Fibroblast of lung (primary cell): Measurements from ENCODE around the gene GLDN. TPM values are rescaled to one million over a fixed set of nuclear protein-coding genes. Genes with fewer than 3 reads are reported as not detected.

ENCODE experiments used
- DNase-seq, 2 donors: peaks; one replicate each; pipeline versions ENCODE4 v3.0.0 to v3.0.0-alpha.2; 2010; ENCODE audit warnings: low read depth in 2 of 2
- H2AFZ ChIP-seq: 2 replicates; pipeline ENCODE4 v1.5.1; 2012; ENCODE audit warnings: low read length, control low read depth, inconsistent platforms
- H3K27ac ChIP-seq: 2 replicates; pipeline ENCODE4 v1.5.1; 2011; ENCODE audit warnings: low read length, control low read depth; ENCODE audit not compliant: insufficient read depth
- H3K27me3 ChIP-seq: 2 replicates; pipeline ENCODE4 v1.5.1; 2011; ENCODE audit warnings: mild to moderate bottlenecking, low read length; ENCODE audit not compliant: control insufficient read depth, insufficient read depth
- H3K36me3 ChIP-seq: 2 replicates; pipeline ENCODE4 v1.5.1; 2011; ENCODE audit warnings: low read length; ENCODE audit not compliant: control insufficient read depth, insufficient read depth
- H3K4me1 ChIP-seq: 2 replicates; pipeline ENCODE4 v1.5.1; 2011; ENCODE audit warnings: low read length; ENCODE audit not compliant: control insufficient read depth, insufficient read depth; ENCODE audit errors: extremely low read depth
- H3K4me2 ChIP-seq: 2 replicates; pipeline ENCODE4 v1.5.1; 2011; ENCODE audit warnings: low read length, control low read depth; ENCODE audit not compliant: insufficient read depth; ENCODE audit errors: extremely low read depth
- H3K4me3 ChIP-seq, 4 experiments: fragments of 200-600 bp in 1 of 4; sonication (generic) in 1 of 4; replicated peaks in 1 of 4; 2 replicates each; pipeline ENCODE4 v1.5.1; 2011 to 2016; ENCODE audit warnings: low read length in 4 of 4, low read depth in 3 of 4, mild to moderate bottlenecking in 3 of 4, control low read depth in 2 of 4, inconsistent platforms in 1 of 4, mixed read lengths in 1 of 4; ENCODE audit not compliant: insufficient read depth in 1 of 4; ENCODE audit errors: control extremely low read depth in 1 of 4
- H3K79me2 ChIP-seq: 2 replicates; pipeline ENCODE4 v1.5.1; 2012; ENCODE audit warnings: mild to moderate bottlenecking, low read length, inconsistent platforms; ENCODE audit not compliant: control insufficient read depth, insufficient read depth
- H3K9ac ChIP-seq: 2 replicates; pipeline ENCODE4 v1.5.1; 2011; ENCODE audit warnings: mild to moderate bottlenecking, low read length, control low read depth; ENCODE audit not compliant: insufficient read depth
- H3K9me3 ChIP-seq: 2 replicates; pipeline ENCODE4 v1.5.1; 2012; ENCODE audit warnings: low read depth, low read length; ENCODE audit not compliant: control insufficient read depth, insufficient read depth
- H4K20me1 ChIP-seq: 2 replicates; pipeline ENCODE4 v1.5.1; 2011; ENCODE audit warnings: low read length; ENCODE audit not compliant: control insufficient read depth, insufficient read depth; ENCODE audit errors: extremely low read depth
- EZH2 ChIP-seq: IDR thresholded peaks from 2 replicates; pipeline ENCODE4 v1.5.1; 2012; ENCODE audit warnings: low read length, control low read depth, mild to moderate bottlenecking; ENCODE audit errors: missing control alignments
- polyA plus RNA-seq, 2 donors: library from polyadenylated mRNA; depleted of rRNA in 1 of 2; stranded (reverse) in 1 of 2; unstranded in 1 of 2; fragments of >200 nt; gene quantifications; 2 replicates each; pipeline ENCODE4 v1.2.1, GENCODE V29; 2011 to 2012; ENCODE audit warnings: missing spikeins in 1 of 2
- total RNA-seq: library from RNA; depleted of rRNA; stranded (reverse); fragments of >200 nt; gene quantifications from 2 replicates; pipeline ENCODE4 v1.2.1, GENCODE V29; 2014
- TF ChIP-seq, protein P1 (sequence below), 2 donors: IDR thresholded peaks in 1 of 2; conservative IDR thresholded peaks in 1 of 2; 1 replicate in 1 of 2; 2 replicates in 1 of 2; pipeline ENCODE4 v1.5.1; 2011 to 2012; ENCODE audit warnings: low read length in 2 of 2, control low read depth in 1 of 2, inconsistent platforms in 1 of 2, low read depth in 1 of 2, mild to moderate bottlenecking in 1 of 2

The GLDN gene
- total and polyA plus RNA-seq, 2 donors (not counting 1 experiment from before 2014, with no cell fraction given) = 1.8 to 50.7 TPM

- Histone ChIP-seq H3K27ac (no peak overlapping the region), H3K4me1 (no peaks in the 10 kb centered on the region), H3K4me3 (no peak overlapping the region), H3K9ac (no peak overlapping the region), H3K4me2 (no peak overlapping the region), H3K79me2 (no peaks in the 10 kb centered on the region), H3K9me3 (no peaks in the 10 kb centered on the region), H2AFZ (no peak overlapping the region), H4K20me1 (no peaks in the 10 kb centered on the region), H3K27me3 (no peaks in the 10 kb centered on the region), H3K36me3 (no peaks in the 10 kb centered on the region)
- no peak for TF ChIP-seq EZH2
- DNase-seq = no peak
These were observed 83.3 kb downstream of the GLDN start for GRCh38 chr15:51424780-51425179.

DNA sequence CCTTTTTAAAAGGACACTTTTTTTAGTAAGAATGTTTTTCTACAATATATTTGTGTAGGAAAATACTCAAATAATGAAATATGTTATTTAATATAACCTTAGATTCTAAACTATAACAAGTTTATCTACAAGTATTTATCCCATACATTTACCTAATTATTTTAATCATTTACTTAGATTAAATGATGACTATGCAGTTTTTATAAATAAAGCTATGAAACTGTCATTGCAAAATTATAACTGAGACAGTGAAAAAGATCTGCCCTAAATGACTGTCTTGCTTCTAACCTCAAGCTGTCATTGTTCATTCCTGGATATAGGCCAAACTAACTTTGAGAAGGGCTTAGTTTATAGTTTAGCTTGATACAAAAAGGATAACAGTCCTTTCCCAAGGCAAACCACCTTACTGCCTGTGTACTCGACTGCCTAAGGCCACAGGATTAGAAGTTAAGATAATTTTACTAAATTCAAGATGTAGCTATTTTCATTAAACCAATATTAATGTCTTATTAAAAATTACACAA lies 84.1 kb downstream of the GLDN start:
- Histone ChIP-seq H3K27ac (no peak overlapping the region), H2AFZ (no peak overlapping the region), H3K9ac (no peak overlapping the region), H3K4me1 (no peaks in the 10 kb centered on the region), H4K20me1 (no peaks in the 10 kb centered on the region), H3K79me2 (no peaks in the 10 kb centered on the region), H3K9me3 (no peaks in the 10 kb centered on the region), H3K4me2 (no peak overlapping the region), H3K36me3 (no peaks in the 10 kb centered on the region), H3K4me3 (no peak overlapping the region), H3K27me3 (no peaks in the 10 kb centered on the region)
- no peak for TF ChIP-seq EZH2
- TF ChIP-seq, protein P1, sequence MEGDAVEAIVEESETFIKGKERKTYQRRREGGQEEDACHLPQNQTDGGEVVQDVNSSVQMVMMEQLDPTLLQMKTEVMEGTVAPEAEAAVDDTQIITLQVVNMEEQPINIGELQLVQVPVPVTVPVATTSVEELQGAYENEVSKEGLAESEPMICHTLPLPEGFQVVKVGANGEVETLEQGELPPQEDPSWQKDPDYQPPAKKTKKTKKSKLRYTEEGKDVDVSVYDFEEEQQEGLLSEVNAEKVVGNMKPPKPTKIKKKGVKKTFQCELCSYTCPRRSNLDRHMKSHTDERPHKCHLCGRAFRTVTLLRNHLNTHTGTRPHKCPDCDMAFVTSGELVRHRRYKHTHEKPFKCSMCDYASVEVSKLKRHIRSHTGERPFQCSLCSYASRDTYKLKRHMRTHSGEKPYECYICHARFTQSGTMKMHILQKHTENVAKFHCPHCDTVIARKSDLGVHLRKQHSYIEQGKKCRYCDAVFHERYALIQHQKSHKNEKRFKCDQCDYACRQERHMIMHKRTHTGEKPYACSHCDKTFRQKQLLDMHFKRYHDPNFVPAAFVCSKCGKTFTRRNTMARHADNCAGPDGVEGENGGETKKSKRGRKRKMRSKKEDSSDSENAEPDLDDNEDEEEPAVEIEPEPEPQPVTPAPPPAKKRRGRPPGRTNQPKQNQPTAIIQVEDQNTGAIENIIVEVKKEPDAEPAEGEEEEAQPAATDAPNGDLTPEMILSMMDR (conservative IDR thresholded peaks at IDR 0.05 in 1 of 2, IDR thresholded peaks at IDR 0.05 in 1 of 2; ENCODE audit: low read depth in 1 of 2, low read length in 2 of 2) = no peak
- DNase-seq = no peak

GRCh38 chr15:51438526-51438925 lies 97.1 kb downstream of the GLDN start:
- no peak overlapping the region for H3K4me2 ChIP-seq
- no peak for TF ChIP-seq EZH2
- TF ChIP-seq, protein P1 (conservative IDR thresholded peaks at IDR 0.05 in 1 of 2, IDR thresholded peaks at IDR 0.05 in 1 of 2; ENCODE audit: low read depth in 1 of 2, low read length in 2 of 2) = no peak
- H3K27me3 ChIP-seq = no peaks in the 10 kb centered on the region
- H3K4me1 ChIP-seq = no peaks in the 10 kb centered on the region
- no peaks in the 10 kb centered on the region for H3K79me2 ChIP-seq
- H3K27ac ChIP-seq = no peak overlapping the region
- H3K9ac ChIP-seq = no peak overlapping the region
- H2AFZ ChIP-seq = no peak overlapping the region
- no peak for DNase-seq
- no peaks in the 10 kb centered on the region for H3K9me3 ChIP-seq
- H4K20me1 ChIP-seq = no peaks in the 10 kb centered on the region
- no peak overlapping the region for H3K4me3 ChIP-seq
- no peaks in the 10 kb centered on the region for H3K36me3 ChIP-seq
